Measurements from ENCODE around the gene CDON.

DNA sequence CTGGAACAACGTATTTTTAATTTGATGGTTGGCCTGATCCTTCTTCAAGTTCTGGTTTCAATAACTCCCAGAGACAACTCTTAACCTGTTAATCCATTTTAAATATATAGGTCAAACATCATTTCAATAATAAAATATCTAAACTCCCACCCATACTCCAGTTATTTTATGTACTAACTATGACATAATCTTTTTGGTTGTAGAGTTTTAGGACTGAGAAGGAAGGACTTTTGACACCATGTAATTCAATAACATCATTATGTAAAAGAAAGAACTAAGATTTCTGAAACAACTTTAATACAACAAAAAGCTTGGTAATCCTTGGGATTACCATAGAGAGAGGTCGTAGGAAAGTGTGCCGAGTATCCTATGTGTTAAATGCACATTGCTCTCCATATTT is 85.3 kb downstream of the CDON start:
- TF ChIP-seq, protein P1, sequence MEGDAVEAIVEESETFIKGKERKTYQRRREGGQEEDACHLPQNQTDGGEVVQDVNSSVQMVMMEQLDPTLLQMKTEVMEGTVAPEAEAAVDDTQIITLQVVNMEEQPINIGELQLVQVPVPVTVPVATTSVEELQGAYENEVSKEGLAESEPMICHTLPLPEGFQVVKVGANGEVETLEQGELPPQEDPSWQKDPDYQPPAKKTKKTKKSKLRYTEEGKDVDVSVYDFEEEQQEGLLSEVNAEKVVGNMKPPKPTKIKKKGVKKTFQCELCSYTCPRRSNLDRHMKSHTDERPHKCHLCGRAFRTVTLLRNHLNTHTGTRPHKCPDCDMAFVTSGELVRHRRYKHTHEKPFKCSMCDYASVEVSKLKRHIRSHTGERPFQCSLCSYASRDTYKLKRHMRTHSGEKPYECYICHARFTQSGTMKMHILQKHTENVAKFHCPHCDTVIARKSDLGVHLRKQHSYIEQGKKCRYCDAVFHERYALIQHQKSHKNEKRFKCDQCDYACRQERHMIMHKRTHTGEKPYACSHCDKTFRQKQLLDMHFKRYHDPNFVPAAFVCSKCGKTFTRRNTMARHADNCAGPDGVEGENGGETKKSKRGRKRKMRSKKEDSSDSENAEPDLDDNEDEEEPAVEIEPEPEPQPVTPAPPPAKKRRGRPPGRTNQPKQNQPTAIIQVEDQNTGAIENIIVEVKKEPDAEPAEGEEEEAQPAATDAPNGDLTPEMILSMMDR (conservative IDR thresholded peaks at IDR 0.05; ENCODE audit: low read length): no peak
- no peak for TF ChIP-seq EZH2phosphoT487 (IDR thresholded peaks at IDR 0.05; ENCODE audit: borderline replicate concordance)
